HG03378 (cell line): ENCODE results near the gene EXD3.

ENCODE experiments used
- ATAC-seq: cut with Tn5 transposase; IDR thresholded peaks from one replicate; pipeline ENCODE4 v1.9.1; 2021; ENCODE audit warnings: mild to moderate bottlenecking, moderate library complexity; ENCODE audit not compliant: unreplicated experiment

The EXD3 gene

GRCh38 chr9:137367506-137368430 lies 55.2 kb downstream of the EXD3 start:
- no peak for ATAC-seq

GRCh38 chr9:137366891-137367381 lies 56.0 kb downstream of the EXD3 start:
- no peak for ATAC-seq

GRCh38 chr9:137366445-137366810 lies 56.5 kb downstream of the EXD3 start:
- ATAC-seq, result no peak

GRCh38 chr9:137365552-137366444 lies 57.2 kb downstream of the EXD3 start:
- ATAC-seq, result no peak

- no peak for ATAC-seq
These were observed 57.9 kb downstream of the EXD3 start for GRCh38 chr9:137365056-137365455.

GRCh38 chr9:137359850-137360249 lies 63.1 kb downstream of the EXD3 start:
- no peak for ATAC-seq

- ATAC-seq, result no peak
These were observed 64.8 kb downstream of the EXD3 start for GRCh38 chr9:137358126-137358525.

GRCh38 chr9:137357166-137357565 lies 65.8 kb downstream of the EXD3 start:
- no peak for ATAC-seq

GRCh38 chr9:137355761-137356365 lies 67.1 kb downstream of the EXD3 start:
- ATAC-seq, result no peak

- no peak for ATAC-seq
These were observed 67.9 kb downstream of the EXD3 start for GRCh38 chr9:137354845-137355760.

GRCh38 chr9:137354153-137354844 lies 68.7 kb downstream of the EXD3 start:
- no peak for ATAC-seq

- no peak for ATAC-seq
These were observed 69.5 kb downstream of the EXD3 start for GRCh38 chr9:137353223-137354152.

- no peak for ATAC-seq
These were observed 70.3 kb downstream of the EXD3 start for GRCh38 chr9:137352511-137353222.

GRCh38 chr9:137351781-137352501 lies 71.0 kb downstream of the EXD3 start:
- ATAC-seq, result no peak

GRCh38 chr9:137350696-137351584 lies 72.0 kb downstream of the EXD3 start:
- no peak for ATAC-seq

GRCh38 chr9:137349471-137350033 lies 73.4 kb downstream of the EXD3 start:
- no peak for ATAC-seq
